Liver (tissue), 9 donors: Measurements from ENCODE around the gene HELLS. TPM values are rescaled to one million over a fixed set of nuclear protein-coding genes. Genes with fewer than 3 reads are reported as not detected.

Experiments used
- DNase-seq: peaks from one replicate; pipeline ENCODE4 v3.0.0-alpha.2; 2017; ENCODE audit warnings: low spot score
- H3K27ac ChIP-seq, 2 donors: one replicate each; pipeline ENCODE4 v1.7.0; 2013; ENCODE audit warnings: inconsistent platforms in 2 of 2, low read length in 2 of 2, control low read depth in 1 of 2, low read depth in 1 of 2, mild to moderate bottlenecking in 1 of 2
- H3K27me3 ChIP-seq, 4 donors: one replicate each; pipeline versions ENCODE4 v1.6.1 to v1.7.0; 2013; ENCODE audit warnings: low read length in 3 of 4, inconsistent platforms in 1 of 4, mild to moderate bottlenecking in 1 of 4, moderate library complexity in 1 of 4; ENCODE audit not compliant: control insufficient read depth in 4 of 4, insufficient read depth in 4 of 4
- H3K36me3 ChIP-seq, 4 donors: one replicate each; pipeline versions ENCODE4 v1.6.1 to v1.7.0; 2013; ENCODE audit warnings: low read length in 3 of 4, mild to moderate bottlenecking in 3 of 4, low read depth in 1 of 4, moderate library complexity in 1 of 4; ENCODE audit not compliant: control insufficient read depth in 4 of 4, insufficient read depth in 3 of 4
- H3K4me1 ChIP-seq, 4 donors: one replicate each; pipeline versions ENCODE4 v1.6.1 to v1.7.0; 2013; ENCODE audit warnings: low read length in 3 of 4, mild to moderate bottlenecking in 3 of 4, moderate library complexity in 1 of 4; ENCODE audit not compliant: control insufficient read depth in 4 of 4, insufficient read depth in 4 of 4
- H3K4me3 ChIP-seq, 3 donors: one replicate each; pipeline versions ENCODE4 v1.6.1 to v1.7.0; 2013; ENCODE audit warnings: low read length in 3 of 3, control low read depth in 1 of 3, low read depth in 1 of 3, mild to moderate bottlenecking in 1 of 3
- H3K9ac ChIP-seq, 2 donors: one replicate each; pipeline ENCODE4 v1.7.0; 2013; ENCODE audit warnings: low read length in 2 of 2, mild to moderate bottlenecking in 2 of 2, moderate library complexity in 2 of 2, control low read depth in 1 of 2, low read depth in 1 of 2
- H3K9me3 ChIP-seq, 4 donors: one replicate each; pipeline versions ENCODE4 v1.6.1 to v1.7.0; 2013; ENCODE audit warnings: low read length in 3 of 4; ENCODE audit not compliant: control insufficient read depth in 4 of 4
- EGR1 ChIP-seq, 2 donors: IDR thresholded peaks; 2 replicates each; pipeline ENCODE4 v1.6.1; 2016 to 2018; ENCODE audit warnings: antibody characterized with exemption in 2 of 2, low read depth in 2 of 2
- FOXA1 ChIP-seq: IDR thresholded peaks from 2 replicates; pipeline ENCODE4 v1.6.1; 2016; ENCODE audit warnings: antibody characterized with exemption
- FOXA2 ChIP-seq: IDR thresholded peaks from 2 replicates; pipeline ENCODE4 v1.6.1; 2016; ENCODE audit warnings: antibody characterized with exemption
- GABPA ChIP-seq, 2 donors: IDR thresholded peaks in 1 of 2; conservative IDR thresholded peaks in 1 of 2; 2 replicates each; pipeline ENCODE4 v1.6.1; 2016; ENCODE audit warnings: antibody characterized with exemption in 2 of 2, mild to moderate bottlenecking in 1 of 2, moderate library complexity in 1 of 2
- HNF4A ChIP-seq, 2 donors: conservative IDR thresholded peaks; 2 replicates each; pipeline ENCODE4 v1.6.1; 2016; ENCODE audit warnings: antibody characterized with exemption in 2 of 2, mild to moderate bottlenecking in 2 of 2
- HNF4G ChIP-seq: IDR thresholded peaks from 2 replicates; pipeline ENCODE4 v1.6.1; 2016; ENCODE audit warnings: antibody characterized with exemption
- JUND ChIP-seq, 2 donors: IDR thresholded peaks; 2 replicates each; pipeline ENCODE4 v1.6.1; 2016; ENCODE audit warnings: antibody characterized with exemption in 2 of 2
- RAD21 ChIP-seq, 2 donors: IDR thresholded peaks; 2 replicates each; pipeline ENCODE4 v1.6.1; 2016; ENCODE audit warnings: antibody characterized with exemption in 2 of 2, mild to moderate bottlenecking in 2 of 2
- RXRA ChIP-seq, 2 donors: IDR thresholded peaks; 2 replicates each; pipeline ENCODE4 v1.6.1; 2017 to 2018; ENCODE audit warnings: antibody characterized with exemption in 2 of 2, mild to moderate bottlenecking in 1 of 2
- SP1 ChIP-seq: IDR thresholded peaks from 2 replicates; pipeline ENCODE4 v1.6.1; 2018; ENCODE audit warnings: antibody characterized with exemption, mild to moderate bottlenecking
- TAF1 ChIP-seq: conservative IDR thresholded peaks from 2 replicates; pipeline ENCODE4 v1.6.1; 2016; ENCODE audit warnings: antibody characterized with exemption, mild to moderate bottlenecking
- YY1 ChIP-seq: IDR thresholded peaks from 2 replicates; pipeline ENCODE4 v1.6.1; 2016; ENCODE audit warnings: antibody characterized with exemption, mild to moderate bottlenecking
- WGBS: extraction: QIAGEN DNeasy Blood & Tissue Kit; methylation state at CpG from one replicate; pipeline ENCODE4 v1.1.7; 2013; 5-methylcytosine and 5-hydroxymethylcytosine counted together
- polyA plus RNA-seq, 2 donors: library from polyadenylated mRNA; stranded (reverse) in 1 of 2; unstranded in 1 of 2; fragments of 200-250 nt in 1 of 2; fragments of >200 nt in 1 of 2; fragmentation: Nextera tagmentation in 1 of 2; extraction: Ambion mirVana in 1 of 2; gene quantifications; one replicate each; pipeline versions ENCODE4 v1.2.1 to v1.2.3, GENCODE V29; 2013 to 2015
- total RNA-seq, 2 donors: library from RNA; depleted of rRNA; stranded (reverse); fragments of >200 nt; gene quantifications; one replicate each; pipeline ENCODE4 v1.2.3, GENCODE V29; 2014
- TF ChIP-seq, protein P1 (sequence below): fragments of 150-350 bp; IDR thresholded peaks from 2 replicates; pipeline ENCODE4 v1.5.1; 2017; ENCODE audit warnings: improper control_type of control experiment, low read depth, low read length; ENCODE audit not compliant: missing input control
- TF ChIP-seq, protein P2 (sequence below): IDR thresholded peaks from 2 replicates; pipeline ENCODE4 v1.6.1; 2016; ENCODE audit warnings: antibody characterized with exemption
- TF ChIP-seq, protein P3 (sequence below): IDR thresholded peaks from 2 replicates; pipeline ENCODE4 v1.6.1; 2016; ENCODE audit warnings: antibody characterized with exemption
- TF ChIP-seq, protein P4 (sequence below): IDR thresholded peaks from 2 replicates; pipeline ENCODE4 v1.6.1; 2016; ENCODE audit warnings: antibody characterized with exemption, mild to moderate bottlenecking
- TF ChIP-seq, protein P5 (sequence below): IDR thresholded peaks from 2 replicates; pipeline ENCODE4 v1.6.1; 2016; ENCODE audit warnings: antibody characterized with exemption
- donor health status: healthy.
- donor health status: healthy.
- donor health status: healthy.
- donor health status: healthy.
- donor health status: healthy.

Gene HELLS
- total and polyA plus RNA-seq, 4 donors = 1.2 to 56.4 (median 1.8) TPM

DNA sequence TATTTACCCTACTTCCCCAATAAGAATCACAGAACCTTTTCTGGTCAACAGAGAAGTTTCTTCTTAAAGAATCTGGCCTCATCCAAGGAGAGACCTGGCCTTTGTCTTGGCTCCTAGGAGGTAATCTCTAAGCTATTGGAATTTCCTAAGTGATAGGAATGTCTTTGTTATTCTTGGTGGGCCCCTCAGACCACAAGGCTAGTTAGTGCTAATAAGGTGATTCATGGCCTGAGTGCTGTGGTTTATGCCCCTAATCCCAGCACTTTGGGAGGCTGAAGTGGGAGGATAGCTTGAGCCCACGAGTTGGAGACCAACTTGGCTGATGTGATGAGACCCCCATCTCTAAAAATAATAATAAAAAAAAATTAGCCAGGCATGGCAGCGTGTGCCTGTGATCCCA, 78.0 kb downstream of the HELLS start:
- Histone ChIP-seq H3K27me3 (no peaks in the 10 kb centered on the region), H3K9me3 (no peaks in the 10 kb centered on the region), H3K27ac (no peak overlapping the region), H3K4me1 (no peaks in the 10 kb centered on the region), H3K36me3 (no peaks in the 10 kb centered on the region), H3K4me3 (no peak overlapping the region), H3K9ac (no peak overlapping the region)
- no peak for TF ChIP-seq JUND (IDR thresholded peaks at IDR 0.05)
- TF ChIP-seq, protein P1, sequence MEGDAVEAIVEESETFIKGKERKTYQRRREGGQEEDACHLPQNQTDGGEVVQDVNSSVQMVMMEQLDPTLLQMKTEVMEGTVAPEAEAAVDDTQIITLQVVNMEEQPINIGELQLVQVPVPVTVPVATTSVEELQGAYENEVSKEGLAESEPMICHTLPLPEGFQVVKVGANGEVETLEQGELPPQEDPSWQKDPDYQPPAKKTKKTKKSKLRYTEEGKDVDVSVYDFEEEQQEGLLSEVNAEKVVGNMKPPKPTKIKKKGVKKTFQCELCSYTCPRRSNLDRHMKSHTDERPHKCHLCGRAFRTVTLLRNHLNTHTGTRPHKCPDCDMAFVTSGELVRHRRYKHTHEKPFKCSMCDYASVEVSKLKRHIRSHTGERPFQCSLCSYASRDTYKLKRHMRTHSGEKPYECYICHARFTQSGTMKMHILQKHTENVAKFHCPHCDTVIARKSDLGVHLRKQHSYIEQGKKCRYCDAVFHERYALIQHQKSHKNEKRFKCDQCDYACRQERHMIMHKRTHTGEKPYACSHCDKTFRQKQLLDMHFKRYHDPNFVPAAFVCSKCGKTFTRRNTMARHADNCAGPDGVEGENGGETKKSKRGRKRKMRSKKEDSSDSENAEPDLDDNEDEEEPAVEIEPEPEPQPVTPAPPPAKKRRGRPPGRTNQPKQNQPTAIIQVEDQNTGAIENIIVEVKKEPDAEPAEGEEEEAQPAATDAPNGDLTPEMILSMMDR = no peak
- no peak for TF ChIP-seq YY1
- no peak for TF ChIP-seq SP1
- TF ChIP-seq FOXA2 = no peak
- TF ChIP-seq, protein P2, sequence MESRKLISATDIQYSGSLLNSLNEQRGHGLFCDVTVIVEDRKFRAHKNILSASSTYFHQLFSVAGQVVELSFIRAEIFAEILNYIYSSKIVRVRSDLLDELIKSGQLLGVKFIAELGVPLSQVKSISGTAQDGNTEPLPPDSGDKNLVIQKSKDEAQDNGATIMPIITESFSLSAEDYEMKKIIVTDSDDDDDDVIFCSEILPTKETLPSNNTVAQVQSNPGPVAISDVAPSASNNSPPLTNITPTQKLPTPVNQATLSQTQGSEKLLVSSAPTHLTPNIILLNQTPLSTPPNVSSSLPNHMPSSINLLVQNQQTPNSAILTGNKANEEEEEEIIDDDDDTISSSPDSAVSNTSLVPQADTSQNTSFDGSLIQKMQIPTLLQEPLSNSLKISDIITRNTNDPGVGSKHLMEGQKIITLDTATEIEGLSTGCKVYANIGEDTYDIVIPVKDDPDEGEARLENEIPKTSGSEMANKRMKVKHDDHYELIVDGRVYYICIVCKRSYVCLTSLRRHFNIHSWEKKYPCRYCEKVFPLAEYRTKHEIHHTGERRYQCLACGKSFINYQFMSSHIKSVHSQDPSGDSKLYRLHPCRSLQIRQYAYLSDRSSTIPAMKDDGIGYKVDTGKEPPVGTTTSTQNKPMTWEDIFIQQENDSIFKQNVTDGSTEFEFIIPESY = no peak
- TF ChIP-seq RAD21 (IDR thresholded peaks at IDR 0.05) = no peak
- TF ChIP-seq, protein P3, sequence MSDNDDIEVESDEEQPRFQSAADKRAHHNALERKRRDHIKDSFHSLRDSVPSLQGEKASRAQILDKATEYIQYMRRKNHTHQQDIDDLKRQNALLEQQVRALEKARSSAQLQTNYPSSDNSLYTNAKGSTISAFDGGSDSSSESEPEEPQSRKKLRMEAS = no peak
- no peak for TF ChIP-seq FOXA1
- no peak for TF ChIP-seq HNF4G
- TF ChIP-seq, protein P4, sequence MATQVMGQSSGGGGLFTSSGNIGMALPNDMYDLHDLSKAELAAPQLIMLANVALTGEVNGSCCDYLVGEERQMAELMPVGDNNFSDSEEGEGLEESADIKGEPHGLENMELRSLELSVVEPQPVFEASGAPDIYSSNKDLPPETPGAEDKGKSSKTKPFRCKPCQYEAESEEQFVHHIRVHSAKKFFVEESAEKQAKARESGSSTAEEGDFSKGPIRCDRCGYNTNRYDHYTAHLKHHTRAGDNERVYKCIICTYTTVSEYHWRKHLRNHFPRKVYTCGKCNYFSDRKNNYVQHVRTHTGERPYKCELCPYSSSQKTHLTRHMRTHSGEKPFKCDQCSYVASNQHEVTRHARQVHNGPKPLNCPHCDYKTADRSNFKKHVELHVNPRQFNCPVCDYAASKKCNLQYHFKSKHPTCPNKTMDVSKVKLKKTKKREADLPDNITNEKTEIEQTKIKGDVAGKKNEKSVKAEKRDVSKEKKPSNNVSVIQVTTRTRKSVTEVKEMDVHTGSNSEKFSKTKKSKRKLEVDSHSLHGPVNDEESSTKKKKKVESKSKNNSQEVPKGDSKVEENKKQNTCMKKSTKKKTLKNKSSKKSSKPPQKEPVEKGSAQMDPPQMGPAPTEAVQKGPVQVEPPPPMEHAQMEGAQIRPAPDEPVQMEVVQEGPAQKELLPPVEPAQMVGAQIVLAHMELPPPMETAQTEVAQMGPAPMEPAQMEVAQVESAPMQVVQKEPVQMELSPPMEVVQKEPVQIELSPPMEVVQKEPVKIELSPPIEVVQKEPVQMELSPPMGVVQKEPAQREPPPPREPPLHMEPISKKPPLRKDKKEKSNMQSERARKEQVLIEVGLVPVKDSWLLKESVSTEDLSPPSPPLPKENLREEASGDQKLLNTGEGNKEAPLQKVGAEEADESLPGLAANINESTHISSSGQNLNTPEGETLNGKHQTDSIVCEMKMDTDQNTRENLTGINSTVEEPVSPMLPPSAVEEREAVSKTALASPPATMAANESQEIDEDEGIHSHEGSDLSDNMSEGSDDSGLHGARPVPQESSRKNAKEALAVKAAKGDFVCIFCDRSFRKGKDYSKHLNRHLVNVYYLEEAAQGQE = no peak
- no peak for TF ChIP-seq GABPA (IDR thresholded peaks at IDR 0.05 in 1 of 2, conservative IDR thresholded peaks at IDR 0.05 in 1 of 2)
- TF ChIP-seq TAF1 = no peak
- no peak for TF ChIP-seq EGR1 (IDR thresholded peaks at IDR 0.05; ENCODE audit: low read depth in 2 of 2)
- TF ChIP-seq, protein P5, sequence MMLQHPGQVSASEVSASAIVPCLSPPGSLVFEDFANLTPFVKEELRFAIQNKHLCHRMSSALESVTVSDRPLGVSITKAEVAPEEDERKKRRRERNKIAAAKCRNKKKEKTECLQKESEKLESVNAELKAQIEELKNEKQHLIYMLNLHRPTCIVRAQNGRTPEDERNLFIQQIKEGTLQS = no peak
- no peak for TF ChIP-seq RXRA (IDR thresholded peaks at IDR 0.05)
- DNase-seq = no peak
- 78% methylated on average over 2 of the region's 2 CpGs for WGBS

DNA sequence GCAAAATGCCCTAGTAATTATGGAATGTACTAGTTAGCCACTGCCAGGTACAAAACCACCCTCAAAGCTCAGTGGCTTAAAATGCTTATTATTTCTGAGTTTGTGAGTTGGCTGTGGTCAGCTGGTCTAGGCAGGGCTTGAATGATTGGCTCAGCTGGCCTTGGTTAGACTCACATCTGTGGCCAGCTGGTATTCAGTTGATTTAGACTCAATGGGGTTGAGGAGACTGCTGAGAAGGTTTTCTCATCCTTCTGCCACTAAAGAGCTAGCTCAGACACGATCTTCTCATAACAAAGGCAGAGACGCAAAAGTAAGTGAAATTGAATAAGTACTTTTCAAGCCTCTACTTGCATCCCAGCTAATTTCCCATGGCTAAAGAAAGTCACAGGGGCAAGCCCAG, 80.9 kb downstream of the HELLS start:
- 91% methylated on average over 2 of the region's 2 CpGs for WGBS
- Histone ChIP-seq H3K27ac (no peak overlapping the region), H3K36me3 (no peaks in the 10 kb centered on the region), H3K4me3 (no peak overlapping the region), H3K27me3 (no peaks in the 10 kb centered on the region), H3K9ac (no peak overlapping the region), H3K4me1 (peaks cover 0 to 3% (median 1%) of the 10 kb centered on the region in 4 donors), H3K9me3 (no peaks in the 10 kb centered on the region)
- TF ChIP-seq FOXA1 (no peak), HNF4A (conservative IDR thresholded peaks at IDR 0.05) (no peak), TAF1 (no peak), RAD21 (IDR thresholded peaks at IDR 0.05) (no peak), YY1 (no peak), FOXA2 (no peak), SP1 (no peak), GABPA (IDR thresholded peaks at IDR 0.05 in 1 of 2, conservative IDR thresholded peaks at IDR 0.05 in 1 of 2) (no peak)
- TF ChIP-seq, protein P5 = no peak
- no peak for DNase-seq
